HUES48 (cell line): ENCODE results near the gene MFSD2A.
"Not testable (repeated sequence)": the region's sequence is repeated elsewhere in the genome, so short reads cannot be mapped to it uniquely, and the experiment has no call there.

ENCODE experiments used
- H3K27ac ChIP-seq: one replicate; pipeline ENCODE4 v1.7.0; 2013; ENCODE audit warnings: low read depth, low read length, inconsistent platforms
- H3K27me3 ChIP-seq: 2 replicates; pipeline ENCODE4 v1.6.1; 2013; ENCODE audit warnings: mild to moderate bottlenecking, low read length; ENCODE audit not compliant: control insufficient read depth, insufficient read depth
- H3K36me3 ChIP-seq: 2 replicates; pipeline ENCODE4 v1.6.1; 2013; ENCODE audit warnings: low read length; ENCODE audit not compliant: control insufficient read depth, insufficient read depth
- H3K4me1 ChIP-seq: 2 replicates; pipeline ENCODE4 v1.6.1; 2013; ENCODE audit warnings: mild to moderate bottlenecking, low read length; ENCODE audit not compliant: control insufficient read depth, insufficient read depth
- H3K4me3 ChIP-seq: 2 replicates; pipeline ENCODE4 v1.5.1; 2013; ENCODE audit warnings: mild to moderate bottlenecking, low read depth, low read length
- H3K9ac ChIP-seq: 2 replicates; pipeline ENCODE4 v1.6.1; 2013; ENCODE audit warnings: mild to moderate bottlenecking, low read depth, low read length, moderate library complexity
- H3K9me3 ChIP-seq: 2 replicates; pipeline ENCODE4 v1.6.1; 2013; ENCODE audit warnings: low read length; ENCODE audit not compliant: control insufficient read depth, insufficient read depth

The MFSD2A gene

DNA sequence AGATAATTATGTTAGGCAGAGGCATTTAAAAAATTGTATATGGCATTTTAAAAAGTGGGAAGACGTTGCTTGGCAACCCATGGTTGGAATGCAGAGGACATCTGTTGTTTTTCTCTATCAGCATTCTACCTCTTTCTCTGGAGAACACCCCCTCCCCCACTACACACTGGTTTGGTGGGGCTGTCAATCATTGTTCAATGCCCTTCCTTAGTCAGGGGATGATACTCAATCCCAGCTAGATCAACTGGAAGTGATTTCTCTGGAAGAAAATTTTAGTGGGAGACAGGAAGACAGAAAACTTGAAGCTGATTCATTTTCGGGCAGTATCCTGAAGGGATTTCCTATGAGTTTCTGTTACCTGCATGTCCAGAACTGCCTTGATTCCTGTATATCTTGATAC lies 49.9 kb downstream of the MFSD2A start:
- H3K4me1 ChIP-seq = peaks cover 9% of the 10 kb centered on the region; the same call in 1 of the 2 replicates
- no peak overlapping the region for H3K27ac ChIP-seq
- no peak overlapping the region for H3K9ac ChIP-seq
- no peaks in the 10 kb centered on the region for H3K36me3 ChIP-seq
- no peaks in the 10 kb centered on the region for H3K27me3 ChIP-seq
- no peaks in the 10 kb centered on the region for H3K9me3 ChIP-seq
- no peak overlapping the region for H3K4me3 ChIP-seq

DNA sequence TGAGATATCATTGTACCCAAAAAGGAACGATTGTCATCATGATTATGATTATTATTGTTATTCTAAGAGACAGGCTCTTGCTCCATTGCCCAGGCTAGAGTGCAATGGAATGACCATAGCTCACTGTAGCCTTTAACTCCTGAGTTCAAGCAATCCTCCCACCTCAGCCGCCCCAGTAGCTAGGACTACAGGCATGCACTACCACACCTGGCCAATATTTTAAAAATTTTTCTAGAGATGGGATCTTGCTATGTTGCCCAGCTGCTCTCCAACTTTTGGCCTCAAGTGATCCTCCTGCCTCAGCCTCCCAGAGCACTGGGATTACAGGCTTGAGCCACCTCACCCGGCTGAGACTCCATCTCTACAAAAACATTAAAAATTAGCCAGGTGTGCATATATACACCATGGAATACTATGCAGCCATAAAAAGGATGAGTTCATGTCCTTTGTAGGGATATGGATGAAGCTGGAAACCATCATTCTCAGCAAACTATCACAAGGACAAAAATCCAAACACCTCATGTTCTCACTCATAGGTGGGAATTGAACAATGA lies 52.6 kb downstream of the MFSD2A start:
- H3K9me3 ChIP-seq = not testable (repeated sequence)

DNA sequence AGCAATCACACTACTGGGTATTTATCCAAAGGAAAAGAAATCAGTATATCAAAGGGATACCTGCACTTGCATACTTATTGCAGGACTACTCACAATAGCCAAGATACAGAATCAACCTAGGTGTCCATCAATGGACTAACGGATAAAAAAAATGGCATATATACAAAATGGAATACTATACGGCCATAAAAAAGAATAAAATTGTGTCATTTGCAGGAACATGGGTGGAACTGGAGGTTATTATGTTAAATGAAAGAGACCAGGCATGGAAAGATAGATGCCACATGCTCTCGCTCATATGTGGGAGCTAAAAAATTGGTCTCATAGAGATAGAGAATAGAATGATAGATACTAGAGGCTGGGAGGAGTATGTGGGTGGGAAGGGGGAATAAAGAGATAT lies 56.3 kb downstream of the MFSD2A start:
- Histone ChIP-seq H3K9ac (no peak overlapping the region), H3K27ac (no peak overlapping the region), H3K36me3 (no peaks in the 10 kb centered on the region), H3K27me3 (no peaks in the 10 kb centered on the region), H3K4me3 (no peak overlapping the region), H3K9me3 (peaks cover 4% of the 10 kb centered on the region; the same call in 1 of the 2 replicates), H3K4me1 (no peaks in the 10 kb centered on the region)

More for the DNA sequence above, 52.6 kb downstream of the MFSD2A start:
- not testable (repeated sequence) for H3K27me3 ChIP-seq, H3K36me3 ChIP-seq, H3K4me3 ChIP-seq, H3K9ac ChIP-seq, H3K4me1 ChIP-seq, H3K27ac ChIP-seq

DNA sequence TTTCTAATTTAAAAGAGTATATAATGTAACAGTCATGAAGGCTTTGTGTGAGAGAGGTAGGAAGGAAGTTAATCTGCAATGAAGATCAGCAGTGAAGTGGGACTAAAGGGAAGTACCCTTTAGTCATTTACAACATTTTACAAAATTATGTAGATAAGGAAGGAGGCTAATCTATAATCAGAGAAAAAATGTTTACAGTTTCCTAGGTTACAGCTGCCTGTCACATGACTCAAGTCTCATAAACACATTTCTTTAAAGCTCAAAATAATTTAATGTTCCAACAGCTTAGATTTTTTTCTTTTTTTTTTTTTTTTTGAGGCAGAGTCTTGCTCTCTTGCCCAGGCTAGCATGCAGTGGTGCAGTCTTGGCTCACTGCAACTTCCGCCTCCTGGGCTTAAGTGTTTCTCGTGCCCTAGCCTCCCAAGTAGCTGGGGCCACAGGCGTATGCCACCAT lies 59.3 kb downstream of the MFSD2A start:
- Histone ChIP-seq H3K9ac (no peak overlapping the region), H3K4me1 (no peaks in the 10 kb centered on the region), H3K9me3 (peaks cover 4% of the 10 kb centered on the region; the same call in 1 of the 2 replicates), H3K27ac (no peak overlapping the region), H3K36me3 (no peaks in the 10 kb centered on the region), H3K4me3 (no peak overlapping the region), H3K27me3 (no peaks in the 10 kb centered on the region)

DNA sequence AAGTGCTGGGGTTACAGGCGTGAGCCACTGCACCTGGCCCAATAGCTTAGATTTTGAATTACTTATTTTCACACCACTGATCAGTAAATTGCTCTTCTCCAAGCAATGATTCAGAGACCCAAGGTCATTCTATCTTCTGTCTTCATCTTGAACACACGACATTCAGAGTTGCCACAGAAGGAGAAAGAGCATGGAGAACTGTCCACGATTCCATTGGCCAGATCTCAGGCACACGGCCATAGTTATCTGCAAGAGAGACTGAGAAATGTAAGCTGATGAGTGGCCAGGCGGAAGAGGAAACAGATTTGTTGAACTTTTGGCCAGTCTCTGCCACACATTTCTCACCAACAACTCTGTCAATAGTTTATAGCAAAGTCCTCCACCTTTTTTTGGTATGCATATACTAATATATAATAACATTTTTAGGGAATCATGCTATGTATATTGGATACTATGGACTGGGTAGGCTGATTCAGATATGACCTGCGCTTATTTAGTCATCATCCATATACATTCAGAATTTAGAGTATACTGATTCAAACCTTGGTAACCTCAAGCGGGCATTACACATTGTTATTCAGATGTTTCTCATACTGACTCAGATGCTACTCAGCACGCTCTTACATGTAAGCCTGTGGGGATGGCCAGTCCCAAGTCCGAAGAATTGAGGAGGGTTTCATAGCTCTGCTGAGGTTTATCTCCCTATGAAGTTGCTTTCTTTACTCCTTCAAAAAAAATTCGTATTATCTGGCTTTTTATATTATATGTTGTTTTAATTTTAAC lies 60.1 kb downstream of the MFSD2A start:
- Histone ChIP-seq H3K4me3 (no peak overlapping the region), H3K9ac (no peak overlapping the region), H3K36me3 (no peaks in the 10 kb centered on the region), H3K4me1 (no peaks in the 10 kb centered on the region), H3K27me3 (no peaks in the 10 kb centered on the region), H3K27ac (no peak overlapping the region), H3K9me3 (peaks cover 4% of the 10 kb centered on the region; the same call in 1 of the 2 replicates)

DNA sequence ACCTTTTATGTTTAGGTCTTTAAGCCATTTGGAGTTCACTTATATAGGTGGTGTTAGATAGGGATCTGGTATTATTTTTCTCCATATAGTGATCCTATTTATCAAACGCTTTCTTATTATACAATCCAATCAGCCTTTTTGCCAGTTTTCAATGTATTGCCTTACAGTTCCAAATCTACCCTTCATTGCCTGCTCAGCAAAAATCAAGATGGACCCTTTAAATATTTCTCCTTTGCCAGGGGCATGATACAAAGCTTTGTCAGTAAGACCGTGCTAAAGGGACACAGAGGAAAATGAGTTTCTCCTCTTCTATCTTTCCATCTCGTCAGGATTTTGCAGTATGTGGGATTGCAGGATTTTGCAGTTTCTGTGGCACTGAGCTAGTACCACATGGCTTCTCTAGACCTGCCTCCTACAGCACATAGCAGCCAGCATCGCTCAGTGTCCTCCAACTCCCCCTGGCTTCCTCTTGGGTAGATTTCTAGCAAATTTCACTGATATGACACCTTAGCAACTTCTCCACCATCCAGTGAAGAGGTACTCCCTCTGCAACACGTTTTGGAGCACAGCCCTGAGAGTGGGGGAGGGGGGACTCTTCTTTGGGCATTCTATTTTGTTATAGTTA lies 63.1 kb downstream of the MFSD2A start:
- Histone ChIP-seq H3K27ac (no peak overlapping the region), H3K27me3 (no peaks in the 10 kb centered on the region), H3K9me3 (0 out of 2 replicates have a peak, but pooled peaks cover 1% of the 10 kb centered on the region), H3K36me3 (no peaks in the 10 kb centered on the region), H3K4me3 (no peak overlapping the region), H3K9ac (no peak overlapping the region), H3K4me1 (no peaks in the 10 kb centered on the region)
